ENCODE measurements around the gene MAPKAPK2. TPM values are rescaled to one million over a fixed set of nuclear protein-coding genes. Genes with fewer than 3 reads are reported as not detected.
A peak's percentile ranks its signal among the peaks of the same experiment; 100 is the strongest.

Gene MAPKAPK2
- total and polyA plus RNA-seq, 10 donors, result 42.2 to 129 (median 94.2) TPM

DNA sequence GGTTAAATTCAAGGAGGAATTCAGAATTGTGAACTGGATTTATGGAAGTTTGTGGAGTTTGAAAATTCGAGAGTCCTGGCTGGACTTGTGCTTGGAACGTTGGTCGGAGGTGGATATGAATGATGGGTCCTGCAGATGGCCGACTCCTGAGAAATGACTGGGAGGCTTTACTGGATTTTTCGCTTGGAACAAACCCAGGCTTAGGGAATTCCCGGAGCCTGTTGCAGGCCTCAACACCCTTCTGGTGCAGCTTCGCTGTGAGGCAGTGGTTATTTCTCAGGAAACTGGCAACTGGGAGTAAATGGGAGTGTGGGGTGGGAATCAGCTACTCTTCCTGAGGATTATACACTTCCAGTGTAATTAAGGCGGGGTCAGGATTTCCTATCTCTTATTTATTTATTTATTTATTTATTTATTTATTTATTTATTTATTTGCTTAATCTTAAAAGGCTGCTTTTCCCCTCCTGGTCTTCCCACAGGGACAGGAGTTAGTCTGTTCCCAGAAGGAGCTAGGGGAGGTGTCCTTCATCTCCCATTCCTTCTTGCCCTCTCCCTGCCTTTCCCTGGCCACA is 21.1 kb downstream of the MAPKAPK2 start:
- peak overlapping the region in 5 of 8 donors; percentile 19 to 70 (median 59) for H3K27ac ChIP-seq
- H3K4me3 ChIP-seq, result peak overlapping the region in 1 of 8 donors; percentile 3
- 67 to 86% (median 81%) methylated on average over 8 of the region's 8 CpGs for WGBS, 5 donors
- intact Hi-C loops (cut with DNase I; ENCODE audit: low total_unique reads), result no loop called here
- H3K36me3 ChIP-seq, result no peaks in the 10 kb centered on the region
- DNase-seq, result no peak
- H3K27me3 ChIP-seq (replicated peaks in 1 of 7), result no peaks in the 10 kb centered on the region
- TF ChIP-seq POLR2AphosphoS5 (IDR thresholded peaks at IDR 0.05) (no peak), POLR2A (IDR thresholded peaks at IDR 0.05) (no peak)
- TF ChIP-seq, protein P1, sequence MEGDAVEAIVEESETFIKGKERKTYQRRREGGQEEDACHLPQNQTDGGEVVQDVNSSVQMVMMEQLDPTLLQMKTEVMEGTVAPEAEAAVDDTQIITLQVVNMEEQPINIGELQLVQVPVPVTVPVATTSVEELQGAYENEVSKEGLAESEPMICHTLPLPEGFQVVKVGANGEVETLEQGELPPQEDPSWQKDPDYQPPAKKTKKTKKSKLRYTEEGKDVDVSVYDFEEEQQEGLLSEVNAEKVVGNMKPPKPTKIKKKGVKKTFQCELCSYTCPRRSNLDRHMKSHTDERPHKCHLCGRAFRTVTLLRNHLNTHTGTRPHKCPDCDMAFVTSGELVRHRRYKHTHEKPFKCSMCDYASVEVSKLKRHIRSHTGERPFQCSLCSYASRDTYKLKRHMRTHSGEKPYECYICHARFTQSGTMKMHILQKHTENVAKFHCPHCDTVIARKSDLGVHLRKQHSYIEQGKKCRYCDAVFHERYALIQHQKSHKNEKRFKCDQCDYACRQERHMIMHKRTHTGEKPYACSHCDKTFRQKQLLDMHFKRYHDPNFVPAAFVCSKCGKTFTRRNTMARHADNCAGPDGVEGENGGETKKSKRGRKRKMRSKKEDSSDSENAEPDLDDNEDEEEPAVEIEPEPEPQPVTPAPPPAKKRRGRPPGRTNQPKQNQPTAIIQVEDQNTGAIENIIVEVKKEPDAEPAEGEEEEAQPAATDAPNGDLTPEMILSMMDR (IDR thresholded peaks at IDR 0.05 in 8 of 11, conservative IDR thresholded peaks at IDR 0.05 in 3 of 11), result no peak
- H3K4me1 ChIP-seq, result peaks cover 66 to 100% (median 91%) of the 10 kb centered on the region in 6 donors
- H3K9me3 ChIP-seq, result no peaks in the 10 kb centered on the region

DNA sequence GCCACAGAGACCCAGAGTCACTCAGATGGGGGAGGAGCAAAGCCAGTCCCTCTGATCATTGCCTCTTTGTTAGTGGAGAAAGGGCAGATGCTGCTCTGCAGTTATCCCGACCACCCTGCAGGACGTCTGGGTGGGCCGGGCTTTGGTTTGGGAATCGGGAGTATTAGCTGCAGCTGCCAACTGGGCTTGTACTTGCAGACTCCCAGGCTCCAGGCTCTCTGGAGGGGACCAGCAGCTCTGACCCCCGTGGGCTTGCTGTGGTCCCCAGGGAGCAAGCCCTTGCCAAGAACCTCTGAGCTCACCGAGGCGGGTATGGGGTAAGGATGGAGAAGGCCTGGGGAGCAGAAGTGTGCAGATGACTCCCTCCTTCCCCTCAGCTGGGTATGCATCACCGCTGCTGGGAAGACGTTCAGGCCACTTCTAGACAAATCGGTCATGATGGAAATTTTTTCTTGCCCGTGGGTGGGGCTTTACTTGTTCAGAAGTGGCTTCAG is 21.6 kb downstream of the MAPKAPK2 start:
- H3K27me3 ChIP-seq (replicated peaks in 1 of 7), result no peaks in the 10 kb centered on the region
- peaks cover 66 to 100% (median 89%) of the 10 kb centered on the region in 6 donors for H3K4me1 ChIP-seq
- WGBS, 5 donors, result 51 to 59% (median 55%) methylated on average over 9 to 11 of the region's 11 CpGs
- no peaks in the 10 kb centered on the region for H3K36me3 ChIP-seq
- intact Hi-C loops (cut with DNase I; ENCODE audit: low total_unique reads), result no loop called here
- H3K4me3 ChIP-seq, result peak overlapping the region in 1 of 8 donors; percentile 3
- DNase-seq, result no peak
- no peak for TF ChIP-seq POLR2A (IDR thresholded peaks at IDR 0.05)
- TF ChIP-seq, protein P1 (IDR thresholded peaks at IDR 0.05 in 8 of 11, conservative IDR thresholded peaks at IDR 0.05 in 3 of 11), result no peak
- H3K27ac ChIP-seq, result peak overlapping the region in 5 of 8 donors; percentile 19 to 70 (median 59)
- no peaks in the 10 kb centered on the region for H3K9me3 ChIP-seq

DNA sequence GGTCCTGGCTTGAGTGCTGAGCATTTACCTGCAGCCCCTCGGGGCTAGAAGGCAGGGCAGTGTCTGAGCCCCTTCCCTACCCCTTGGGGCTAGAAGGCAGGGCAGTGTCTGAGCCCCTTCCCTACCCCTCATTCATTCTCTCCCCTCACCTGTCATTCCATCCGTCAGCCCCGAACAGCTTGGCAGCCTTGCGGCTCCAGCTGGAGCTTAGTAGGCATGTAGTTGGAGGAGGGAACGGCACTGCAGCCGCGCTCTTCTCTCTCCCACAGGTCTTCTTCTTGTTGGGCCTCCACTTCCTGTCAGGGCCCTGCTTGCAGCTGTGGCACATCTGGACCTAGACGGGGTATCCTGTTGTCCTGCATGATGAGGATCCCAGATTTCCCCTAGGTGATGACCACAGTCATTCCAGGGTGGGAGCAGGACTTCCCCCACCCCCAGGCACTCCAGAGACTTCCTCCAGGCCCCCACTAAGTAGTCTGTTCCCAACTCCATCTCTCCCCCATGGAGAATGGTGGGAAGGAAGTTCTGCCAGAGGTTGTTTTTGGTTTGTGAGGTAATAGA is 22.2 kb downstream of the MAPKAPK2 start:
- 52 to 68% (median 58%) methylated on average over 8 of the region's 8 CpGs for whole genome bisulfite sequencing, 5 donors
- H3K36me3 ChIP-seq, result no peaks in the 10 kb centered on the region
- H3K9me3 ChIP-seq, result no peaks in the 10 kb centered on the region
- no peak for DNase-seq
- peak in 1 of 3 donors; percentile 8 for TF ChIP-seq POLR2AphosphoS5 (IDR thresholded peaks at IDR 0.05)
- TF ChIP-seq, protein P1 (IDR thresholded peaks at IDR 0.05 in 8 of 11, conservative IDR thresholded peaks at IDR 0.05 in 3 of 11), result no peak
- peak overlapping the region in 1 of 8 donors; percentile 31 for H3K4me3 ChIP-seq
- intact Hi-C loops (cut with DNase I; ENCODE audit: low total_unique reads), result no loop called here
- H3K27me3 ChIP-seq (replicated peaks in 1 of 7), result no peaks in the 10 kb centered on the region
- peak overlapping the region in 5 of 8 donors; percentile 19 to 70 (median 59) for H3K27ac ChIP-seq
- H3K4me1 ChIP-seq, result peaks cover 66 to 100% (median 89%) of the 10 kb centered on the region in 6 donors

DNA sequence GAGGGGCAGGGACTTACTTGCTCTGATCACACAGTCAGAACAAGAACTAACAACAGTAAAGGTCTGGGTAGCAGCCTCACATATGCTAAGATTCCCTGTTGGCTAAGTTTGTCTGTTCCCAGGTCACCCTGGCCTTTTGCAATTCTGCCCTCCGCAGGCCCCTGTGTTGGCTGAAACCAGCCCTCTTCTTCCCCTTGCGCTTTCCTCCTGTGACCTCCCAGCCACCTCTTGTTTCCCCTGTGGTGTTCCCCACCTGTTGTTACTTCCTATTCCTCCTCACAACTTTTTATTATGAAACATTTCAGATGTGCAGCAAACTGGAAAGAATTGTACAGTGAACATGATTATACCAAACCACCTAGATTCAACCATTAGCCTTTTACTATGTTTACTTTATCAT is 23.4 kb downstream of the MAPKAPK2 start:
- no peaks in the 10 kb centered on the region for H3K9me3 ChIP-seq
- H3K4me1 ChIP-seq, result peaks cover 63 to 100% (median 87%) of the 10 kb centered on the region in 6 donors
- peak overlapping the region in 1 of 8 donors; percentile 31 for H3K4me3 ChIP-seq
- intact Hi-C loops (cut with DNase I; ENCODE audit: low total_unique reads), result no loop called here
- no peaks in the 10 kb centered on the region for H3K27me3 ChIP-seq (replicated peaks in 1 of 7)
- peak; percentile 84 for DNase-seq
- peak in 2 of 3 donors; percentile 34 to 62 for TF ChIP-seq POLR2AphosphoS5 (IDR thresholded peaks at IDR 0.05)
- TF ChIP-seq POLR2A (IDR thresholded peaks at IDR 0.05), result no peak
- TF ChIP-seq, protein P1 (IDR thresholded peaks at IDR 0.05 in 8 of 11, conservative IDR thresholded peaks at IDR 0.05 in 3 of 11), result no peak
- peak overlapping the region in 6 of 8 donors; percentile 19 to 70 (median 61) for H3K27ac ChIP-seq
- 7 to 29% (median 21%) methylated on average over 2 of the region's 2 CpGs for WGBS, 5 donors
- no peaks in the 10 kb centered on the region for H3K36me3 ChIP-seq

Data from spleen (tissue), 11 donors.